HEK293 (cell line): Measurements from ENCODE around the gene BIRC3.

Experiments used
- YY1 ChIP-seq: fragments of 450-650 bp; formaldehyde crosslinking; IDR thresholded peaks from 2 replicates; pipeline ENCODE4 v1.5.1; 2018; ENCODE audit warnings: missing biosample characterization, missing genetic modification characterization
- ZNF214 ChIP-seq: fragments of 450-650 bp; formaldehyde crosslinking; IDR thresholded peaks from 2 replicates; pipeline ENCODE4 v1.5.1; 2017; ENCODE audit warnings: missing biosample characterization, mild to moderate bottlenecking, missing genetic modification characterization, borderline replicate concordance
- ZNF248 ChIP-seq: fragments of 450-650 bp; formaldehyde crosslinking; IDR thresholded peaks from 2 replicates; pipeline ENCODE4 v1.5.1; 2017; ENCODE audit warnings: missing biosample characterization, missing genetic modification characterization
- ZNF558 ChIP-seq: fragments of 450-650 bp; formaldehyde crosslinking; IDR thresholded peaks from 2 replicates; pipeline ENCODE4 v1.5.1; 2016; ENCODE audit warnings: missing biosample characterization, missing genetic modification characterization
- ZNF707 ChIP-seq: fragments of 450-650 bp; formaldehyde crosslinking; IDR thresholded peaks from 2 replicates; pipeline ENCODE4 v1.5.1; 2016; ENCODE audit warnings: missing biosample characterization, missing genetic modification characterization
- TF ChIP-seq, protein P1 (sequence below): fragments of 450-650 bp; formaldehyde crosslinking; IDR thresholded peaks from 2 replicates; pipeline ENCODE4 v1.5.1; 2016; ENCODE audit warnings: missing biosample characterization, missing genetic modification characterization

DNA sequence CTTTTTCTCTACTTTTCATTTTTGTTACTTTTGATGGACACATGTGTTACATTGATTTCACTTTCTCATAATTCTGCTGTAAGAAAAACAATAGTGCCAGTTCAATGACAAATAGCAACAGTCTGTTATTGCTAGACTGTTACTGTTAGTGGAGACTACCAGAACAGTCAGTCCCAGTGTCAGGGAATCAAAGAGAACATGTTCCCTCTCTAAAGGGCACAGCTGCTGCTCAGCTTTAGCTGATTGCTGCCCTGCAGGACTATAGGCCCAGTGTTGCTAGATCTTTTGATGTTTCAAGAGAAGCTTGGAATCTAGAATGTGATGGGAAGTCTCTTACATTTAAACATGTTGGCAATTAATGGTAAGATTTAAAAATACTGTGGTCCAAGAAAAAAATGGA, 3.4 kb downstream of the BIRC3 start:
- TF ChIP-seq ZNF707 (no peak), ZNF558 (tag by site-specific recombination) (no peak), ZNF248 (tag by site-specific recombination) (no peak), ZNF214 (tag by site-specific recombination) (no peak), YY1 (tag by site-specific recombination) (no peak)
- TF ChIP-seq, protein P1, sequence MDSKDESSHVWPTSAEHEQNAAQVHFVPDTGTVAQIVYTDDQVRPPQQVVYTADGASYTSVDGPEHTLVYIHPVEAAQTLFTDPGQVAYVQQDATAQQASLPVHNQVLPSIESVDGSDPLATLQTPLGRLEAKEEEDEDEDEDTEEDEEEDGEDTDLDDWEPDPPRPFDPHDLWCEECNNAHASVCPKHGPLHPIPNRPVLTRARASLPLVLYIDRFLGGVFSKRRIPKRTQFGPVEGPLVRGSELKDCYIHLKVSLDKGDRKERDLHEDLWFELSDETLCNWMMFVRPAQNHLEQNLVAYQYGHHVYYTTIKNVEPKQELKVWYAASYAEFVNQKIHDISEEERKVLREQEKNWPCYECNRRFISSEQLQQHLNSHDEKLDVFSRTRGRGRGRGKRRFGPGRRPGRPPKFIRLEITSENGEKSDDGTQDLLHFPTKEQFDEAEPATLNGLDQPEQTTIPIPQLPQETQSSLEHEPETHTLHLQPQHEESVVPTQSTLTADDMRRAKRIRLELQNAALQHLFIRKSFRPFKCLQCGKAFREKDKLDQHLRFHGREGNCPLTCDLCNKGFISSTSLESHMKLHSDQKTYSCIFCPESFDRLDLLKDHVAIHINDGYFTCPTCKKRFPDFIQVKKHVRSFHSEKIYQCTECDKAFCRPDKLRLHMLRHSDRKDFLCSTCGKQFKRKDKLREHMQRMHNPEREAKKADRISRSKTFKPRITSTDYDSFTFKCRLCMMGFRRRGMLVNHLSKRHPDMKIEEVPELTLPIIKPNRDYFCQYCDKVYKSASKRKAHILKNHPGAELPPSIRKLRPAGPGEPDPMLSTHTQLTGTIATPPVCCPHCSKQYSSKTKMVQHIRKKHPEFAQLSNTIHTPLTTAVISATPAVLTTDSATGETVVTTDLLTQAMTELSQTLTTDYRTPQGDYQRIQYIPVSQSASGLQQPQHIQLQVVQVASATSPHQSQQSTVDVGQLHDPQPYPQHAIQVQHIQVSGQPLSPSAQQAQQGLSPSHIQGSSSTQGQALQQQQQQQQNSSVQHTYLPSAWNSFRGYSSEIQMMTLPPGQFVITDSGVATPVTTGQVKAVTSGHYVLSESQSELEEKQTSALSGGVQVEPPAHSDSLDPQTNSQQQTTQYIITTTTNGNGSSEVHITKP (tag by site-specific recombination): no peak
